HG02642 (cell line): ENCODE results near the gene RTEL1.

Experiments
- ATAC-seq: cut with Tn5 transposase; IDR thresholded peaks from one replicate; pipeline ENCODE4 v1.9.1; 2021; ENCODE audit warnings: mild to moderate bottlenecking; ENCODE audit not compliant: unreplicated experiment, poor library complexity

The RTEL1 gene

GRCh38 chr20:63745424-63745805, 87.3 kb downstream of the RTEL1 start:
- ATAC-seq = no peak
